Superior temporal gyrus (tissue), 1 donor: Measurements from ENCODE around the gene IL5.
"Not testable (repeated sequence)": the region's sequence is repeated elsewhere in the genome, so short reads cannot be mapped to it uniquely, and the experiment has no call there.

Source experiments
- DNase-seq: peaks from one replicate; pipeline ENCODE4 v3.0.0-alpha.2; 2016; ENCODE audit errors: extremely low spot score

Gene IL5

GRCh38 chr5:132528866-132529634 is 14.3 kb downstream of the IL5 start:
- DNase-seq: peak; percentile 29

DNA sequence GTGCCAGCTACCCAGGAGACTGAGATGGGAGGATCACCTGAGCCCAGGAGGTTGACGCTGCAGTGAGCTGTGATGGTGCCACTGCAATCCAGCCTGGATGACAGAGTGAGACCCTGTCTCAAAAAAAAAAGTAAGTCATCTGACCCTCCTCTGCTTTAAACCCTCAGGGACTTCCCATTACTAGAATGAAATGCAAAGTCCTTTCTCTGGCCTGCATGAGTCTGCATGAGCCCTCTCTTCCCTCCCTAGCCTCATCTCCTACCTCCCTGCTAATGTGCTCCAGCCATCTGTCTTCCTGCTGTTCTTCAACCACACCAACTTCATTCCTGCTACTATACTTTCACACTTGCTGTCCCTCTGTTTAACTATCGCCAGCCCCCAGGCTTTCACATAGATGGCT is 15.3 kb downstream of the IL5 start:
- no peak for DNase-seq

DNA sequence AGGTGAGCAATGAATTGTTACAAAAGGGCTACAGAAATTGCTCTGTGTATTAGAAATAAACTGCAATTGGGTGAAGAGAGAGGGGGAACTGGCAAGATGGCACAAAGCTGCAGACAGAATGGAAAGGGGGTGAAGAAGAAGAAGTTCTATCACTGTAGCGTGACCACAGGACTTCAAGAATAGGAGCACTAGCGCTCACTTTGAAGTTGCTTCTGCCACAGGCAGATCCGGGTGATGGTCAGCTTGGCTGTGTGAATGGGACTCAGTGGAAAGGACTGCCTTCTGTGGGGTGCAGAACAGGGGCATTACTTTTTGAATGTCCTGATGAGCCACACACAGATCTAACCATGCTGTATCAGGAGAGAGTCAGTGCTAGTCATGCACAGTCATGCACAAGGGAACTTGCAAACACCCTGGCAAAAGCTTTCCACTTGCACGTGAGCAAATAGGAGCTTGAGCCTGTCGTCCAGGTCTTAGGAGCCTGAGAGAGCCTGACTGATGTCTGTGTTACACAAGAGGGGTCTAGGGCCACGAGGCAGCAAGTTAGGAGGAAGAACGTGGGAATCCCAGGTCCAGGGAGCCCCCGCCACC is 16.3 kb downstream of the IL5 start:
- DNase-seq: no peak

DNA sequence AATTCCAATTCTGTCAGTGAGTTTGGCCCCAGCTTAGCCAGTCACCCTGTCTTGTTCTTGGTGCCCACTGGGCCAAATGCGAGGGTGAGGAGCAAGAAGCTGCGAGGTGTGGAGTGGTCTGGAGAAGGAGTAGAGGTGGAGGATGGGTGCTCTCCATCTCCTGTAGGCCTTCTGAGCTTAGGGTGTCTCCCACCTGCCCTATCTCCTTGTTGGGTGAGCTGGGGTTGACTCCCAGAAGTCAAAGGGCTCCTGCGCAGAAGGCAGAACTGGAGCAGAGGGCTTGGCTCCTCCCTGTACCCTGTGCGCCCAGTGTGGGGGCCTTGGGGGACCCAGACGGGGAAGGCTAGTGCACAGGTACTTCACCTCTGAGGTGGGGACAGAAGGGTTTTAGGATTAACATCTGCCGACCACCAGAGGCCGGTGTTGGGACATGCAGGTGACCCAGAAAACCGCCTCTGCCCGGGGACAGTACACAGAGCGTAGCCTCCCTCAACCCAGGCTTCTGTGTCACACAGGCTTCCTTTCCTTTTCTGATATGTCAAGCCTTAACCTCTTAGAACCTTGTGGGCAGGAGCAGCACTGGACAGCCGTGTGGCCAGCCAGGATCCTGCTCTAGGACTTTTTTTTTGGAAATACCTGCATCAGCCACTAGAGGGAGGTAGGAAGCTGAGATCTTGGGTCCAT is 16.9 kb downstream of the IL5 start:
- DNase-seq: peak; percentile 90

DNA sequence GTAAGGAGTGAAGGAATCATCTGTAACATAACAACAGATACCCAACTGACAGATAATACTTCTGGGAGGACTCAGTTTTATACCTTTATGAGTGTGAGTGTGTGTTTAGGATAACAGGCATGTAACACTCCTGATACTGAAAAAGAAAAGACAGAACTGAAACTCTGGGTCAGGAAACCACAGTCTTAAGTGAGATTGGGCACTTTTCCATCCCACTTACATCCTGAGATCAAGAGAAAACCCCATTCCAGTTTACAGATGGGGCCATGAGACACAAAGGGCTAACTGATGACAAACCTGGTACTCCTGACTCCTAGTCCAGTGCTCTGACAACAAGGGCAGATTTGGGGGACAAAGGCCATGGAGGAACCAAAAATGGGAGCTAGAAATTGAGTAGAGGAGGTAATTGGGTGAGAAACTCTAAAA is 18.0 kb downstream of the IL5 start:
- DNase-seq: no peak

- DNase-seq: not testable (repeated sequence)
Observed at GRCh38 chr5:132524877-132525276, 18.4 kb downstream of the IL5 start.

DNA sequence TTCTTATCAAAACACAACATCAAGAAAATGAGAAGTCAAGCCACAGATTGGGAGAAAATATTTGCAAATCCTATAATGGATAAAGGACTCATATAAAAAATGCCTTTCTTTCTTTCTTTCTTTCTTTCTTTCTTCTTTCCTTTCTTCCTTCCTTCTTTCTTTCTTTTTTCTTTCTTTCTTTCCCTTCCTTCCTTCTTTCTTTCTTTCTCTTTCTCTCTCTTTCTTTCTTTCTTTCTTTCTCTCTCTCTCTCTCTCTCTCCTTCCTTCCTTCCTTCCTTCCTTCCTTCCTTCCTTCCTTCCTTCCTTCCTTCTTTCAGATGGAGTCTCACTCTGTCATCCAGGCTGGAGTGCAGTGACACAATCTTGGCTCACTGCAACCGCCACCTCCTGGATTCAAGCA is 21.3 kb downstream of the IL5 start:
- DNase-seq: not testable (repeated sequence)

GRCh38 chr5:132513618-132514336 is 29.5 kb downstream of the IL5 start:
- DNase-seq: not testable (repeated sequence)

DNA sequence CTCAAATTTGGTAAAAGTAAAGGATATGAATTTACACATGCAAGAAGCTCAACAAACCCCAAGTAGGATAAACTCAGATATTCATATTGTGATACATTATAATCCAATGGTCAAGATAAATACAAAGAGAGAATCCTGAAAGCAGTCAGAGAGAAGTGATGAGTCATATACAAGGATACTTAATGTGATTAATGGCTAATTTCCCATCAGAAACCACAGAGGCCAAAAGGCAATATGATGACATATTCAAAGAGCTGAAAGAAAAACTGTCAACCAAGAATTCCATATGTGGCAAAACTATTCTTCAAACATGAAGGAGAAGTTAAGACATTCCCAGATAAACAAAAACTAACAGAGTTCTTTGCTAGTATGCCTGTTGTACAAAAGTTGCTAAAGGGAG is 33.2 kb downstream of the IL5 start:
- no peak for DNase-seq

GRCh38 chr5:132506094-132506692 is 37.1 kb downstream of the IL5 start:
- no peak for DNase-seq

GRCh38 chr5:132505641-132506040 is 37.7 kb downstream of the IL5 start:
- DNase-seq: no peak

DNA sequence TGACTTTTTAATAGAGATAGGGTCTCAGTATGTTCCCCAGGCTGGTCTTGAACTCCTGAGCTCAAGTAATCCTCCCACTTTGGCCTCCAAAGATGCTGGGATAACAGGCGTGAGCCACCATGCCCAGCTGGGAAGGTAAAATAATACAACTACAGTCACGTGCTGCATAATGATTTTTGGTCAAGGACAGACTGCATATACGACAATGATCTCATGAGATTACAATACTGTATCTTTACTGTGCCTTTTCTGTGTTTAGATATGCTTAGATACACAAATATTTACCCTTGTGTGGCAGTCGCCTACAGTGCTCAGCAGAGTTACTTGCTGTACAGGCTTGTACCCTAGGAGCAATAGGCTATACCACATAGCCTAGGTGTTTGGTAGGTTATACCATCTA is 38.6 kb downstream of the IL5 start:
- no peak for DNase-seq

DNA sequence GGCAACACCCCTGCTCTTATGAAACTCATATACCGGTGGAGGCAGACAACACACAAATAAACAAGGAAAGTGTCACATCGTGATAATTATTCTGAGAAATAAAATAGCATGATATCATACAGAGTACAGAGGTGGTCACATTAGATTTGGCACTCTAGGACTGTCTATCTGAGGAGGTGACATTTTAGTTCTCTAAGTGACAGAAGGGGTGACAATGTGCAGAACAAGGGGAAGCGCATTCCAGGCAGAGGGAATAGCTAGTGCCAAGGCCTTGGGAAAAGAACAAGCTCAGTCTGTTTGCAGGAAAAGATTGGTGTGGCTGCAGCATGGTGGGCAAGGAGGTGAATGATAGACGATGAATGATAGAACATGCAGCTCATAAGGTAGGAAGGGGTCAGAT is 40.1 kb downstream of the IL5 start:
- DNase-seq: no peak

- DNase-seq: no peak
Observed at GRCh38 chr5:132501961-132502931, 41.1 kb downstream of the IL5 start.

- no peak for DNase-seq
Observed at GRCh38 chr5:132501629-132501956, 41.7 kb downstream of the IL5 start.

GRCh38 chr5:132500931-132501628 is 42.2 kb downstream of the IL5 start:
- peak; percentile 83 for DNase-seq

GRCh38 chr5:132500244-132500930 is 42.9 kb downstream of the IL5 start:
- no peak for DNase-seq

DNA sequence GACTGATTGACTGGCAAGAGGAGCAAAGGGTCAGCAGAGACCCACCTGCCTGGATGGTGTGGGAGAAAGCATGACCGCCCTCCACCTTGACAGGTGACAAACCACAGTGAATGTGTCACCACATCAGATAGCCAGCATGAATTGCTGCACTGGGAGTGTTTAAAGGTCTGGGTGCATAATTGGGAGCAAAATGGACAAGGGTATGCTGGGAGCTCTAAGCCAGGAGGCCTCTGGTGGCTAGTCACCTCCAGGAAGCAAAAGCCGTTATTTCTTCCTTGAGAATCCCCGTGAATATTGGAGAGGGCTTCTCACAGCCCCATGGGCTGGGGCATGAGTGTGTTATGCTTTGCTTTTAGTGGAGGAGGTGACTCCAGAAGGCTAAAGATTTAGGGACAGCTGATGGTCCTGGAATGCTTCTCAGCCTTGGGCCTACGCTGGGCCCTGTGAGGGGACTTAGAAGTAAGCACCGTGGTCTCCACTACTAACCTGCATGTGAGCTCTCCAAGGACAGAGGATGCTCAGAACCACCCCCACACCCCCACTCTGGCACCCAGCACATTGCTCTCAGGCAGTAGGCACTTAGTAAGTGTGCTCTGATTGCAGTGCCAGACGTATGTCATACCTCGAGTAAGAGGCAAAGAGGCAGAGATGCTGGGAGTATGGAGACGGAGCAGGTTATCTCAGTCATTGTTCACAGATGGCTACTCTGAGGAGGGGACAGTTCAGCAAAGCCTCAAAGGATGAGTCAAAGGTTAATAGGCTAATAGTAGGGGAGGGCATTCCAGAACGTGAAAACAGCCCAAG is 43.7 kb downstream of the IL5 start:
- no peak for DNase-seq
